ENCODE measurements around the gene CTNNAL1. TPM values are rescaled to one million over a fixed set of nuclear protein-coding genes. Genes with fewer than 3 reads are reported as not detected.
"Not testable (repeated sequence)": the region's sequence is repeated elsewhere in the genome, so short reads cannot be mapped to it uniquely, and the experiment has no call there.

The CTNNAL1 gene
- 77.9 TPM for total RNA-seq
- long read RNA-seq, transcript CTNNAL1-201 (19 exons, 2,490 nt), result major isoform, 92 of 150 reads
- long read RNA-seq, partial matches to known transcripts, result 36 of 150 reads
- long read RNA-seq, other reads (novel, unspliced or antisense), result 20 of 150 reads

- ATAC-seq, result peak; percentile 96
- intact Hi-C loops (cut with micrococcal nuclease), result no loop called here
- peak; percentile 96 for DNase-seq
These were observed at the start of gene CTNNAL1 for GRCh38 chr9:109012876-109013678. Gene CTNNAL1 (minus strand): TSS chr9:109013499. CDS start chr9:109013442, 57 bp downstream.

GRCh38 chr9:109062543-109062942 lies 49.2 kb upstream of the CTNNAL1 start:
- no peak for ATAC-seq
- intact Hi-C loops (cut with micrococcal nuclease), result loop anchor here (10.0 kb wide), 1 partner anchor 118 kb away; no protein-coding TSS in a partner anchor

GRCh38 chr9:109060191-109060590 lies 46.9 kb upstream of the CTNNAL1 start:
- intact Hi-C loops (cut with micrococcal nuclease), result loop anchor here (10.0 kb wide), 1 partner anchor 115 kb away; no protein-coding TSS in a partner anchor
- DNase-seq (no peak), ATAC-seq (no peak)

More at GRCh38 chr9:109062543-109062942, 49.2 kb upstream of the CTNNAL1 start:
- no peak for DNase-seq

GRCh38 chr9:109053121-109053520 lies 39.8 kb upstream of the CTNNAL1 start:
- ATAC-seq; DNase-seq; intact Hi-C loops (cut with micrococcal nuclease): not testable (repeated sequence)

- DNase-seq (no peak), ATAC-seq (no peak)
- intact Hi-C loops (cut with micrococcal nuclease), result no loop called here
These were observed 39.1 kb upstream of the CTNNAL1 start for GRCh38 chr9:109052416-109052815.

GRCh38 chr9:109051733-109052132 lies 38.4 kb upstream of the CTNNAL1 start:
- intact Hi-C loops (cut with micrococcal nuclease), result no loop called here
- no peak for DNase-seq
- ATAC-seq, result peak; percentile 34

- ATAC-seq (peak; percentile 35), DNase-seq (no peak)
- intact Hi-C loops (cut with micrococcal nuclease), result no loop called here
These were observed 37.1 kb upstream of the CTNNAL1 start for GRCh38 chr9:109050444-109050843.

GRCh38 chr9:109048822-109049221 lies 35.5 kb upstream of the CTNNAL1 start:
- ATAC-seq (no peak), DNase-seq (no peak)
- intact Hi-C loops (cut with micrococcal nuclease), result no loop called here

GRCh38 chr9:109047259-109047658 lies 34.0 kb upstream of the CTNNAL1 start:
- intact Hi-C loops (cut with micrococcal nuclease), result no loop called here
- no peak for DNase-seq
- ATAC-seq, result no peak

GRCh38 chr9:109046346-109046745 lies 33.0 kb upstream of the CTNNAL1 start:
- intact Hi-C loops (cut with micrococcal nuclease), result no loop called here
- ATAC-seq (no peak), DNase-seq (no peak)

- no peak for DNase-seq
These were observed 30.3 kb upstream of the CTNNAL1 start for GRCh38 chr9:109043578-109043977.

GRCh38 chr9:109040571-109040970 lies 27.3 kb upstream of the CTNNAL1 start:
- no peak for ATAC-seq
- intact Hi-C loops (cut with micrococcal nuclease), result no loop called here

More at GRCh38 chr9:109043578-109043977, 30.3 kb upstream of the CTNNAL1 start:
- peak; percentile 43 for ATAC-seq
- intact Hi-C loops (cut with micrococcal nuclease), result no loop called here

GRCh38 chr9:109039539-109039938 lies 26.2 kb upstream of the CTNNAL1 start:
- no peak for DNase-seq
- intact Hi-C loops (cut with micrococcal nuclease), result no loop called here
- no peak for ATAC-seq

More at GRCh38 chr9:109040571-109040970, 27.3 kb upstream of the CTNNAL1 start:
- no peak for DNase-seq

- intact Hi-C loops (cut with micrococcal nuclease), result no loop called here
- no peak for DNase-seq
- no peak for ATAC-seq
These were observed 24.8 kb upstream of the CTNNAL1 start for GRCh38 chr9:109037946-109038715.

GRCh38 chr9:109036744-109037680 lies 23.7 kb upstream of the CTNNAL1 start:
- intact Hi-C loops (cut with micrococcal nuclease), result no loop called here
- DNase-seq (no peak), ATAC-seq (peak; percentile 61)

GRCh38 chr9:109035684-109036423 lies 22.6 kb upstream of the CTNNAL1 start:
- no peak for DNase-seq
- intact Hi-C loops (cut with micrococcal nuclease), result no loop called here
- peak; percentile 75 for ATAC-seq

- DNase-seq (no peak), ATAC-seq (no peak)
- intact Hi-C loops (cut with micrococcal nuclease), result no loop called here
These were observed 20.8 kb upstream of the CTNNAL1 start for GRCh38 chr9:109033941-109034700.
